NCI-H345 treated with DMSO at 0.1 percent for 48 hours (cell line): Measurements from ENCODE around the gene NCBP3.
"Not testable (repeated sequence)": the region's sequence is repeated elsewhere in the genome, so short reads cannot be mapped to it uniquely, and the experiment has no call there.

Experiments used
- DNase-seq: peaks from one replicate; lab custom pipeline; 2025; ENCODE audit not compliant: unreplicated experiment; lab: John Stamatoyannopoulos, UW

The NCBP3 gene

DNA sequence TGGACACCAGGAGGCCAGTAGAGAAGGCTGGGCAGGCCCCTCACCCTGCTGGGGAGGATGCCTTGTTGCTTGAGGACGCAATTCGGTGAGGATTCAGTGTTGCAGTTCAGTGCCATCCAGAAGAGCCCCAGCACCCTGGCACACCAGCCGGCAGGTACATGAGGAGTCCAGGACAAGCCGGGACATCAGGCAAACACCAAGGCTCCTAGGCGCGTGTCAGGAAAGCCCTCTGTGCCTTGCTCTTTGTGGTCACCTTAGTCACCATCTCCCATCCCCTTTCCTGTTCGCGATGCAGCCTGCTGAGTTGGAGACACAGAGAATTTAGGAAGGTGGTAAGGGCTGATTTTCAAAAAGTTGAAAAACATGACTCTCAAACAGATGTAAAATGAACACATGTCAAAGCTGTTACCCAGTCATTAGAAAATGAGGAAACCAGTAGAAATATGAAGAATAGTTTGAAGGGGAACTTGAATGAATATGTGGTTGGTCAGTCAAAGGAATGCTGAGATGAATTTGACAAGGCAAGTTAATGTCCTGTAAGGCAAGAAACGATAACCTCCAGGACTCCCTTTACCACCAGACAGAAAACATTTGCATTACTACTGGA is 2.3 kb upstream of the NCBP3 start:
- DNase-seq: no peak

DNA sequence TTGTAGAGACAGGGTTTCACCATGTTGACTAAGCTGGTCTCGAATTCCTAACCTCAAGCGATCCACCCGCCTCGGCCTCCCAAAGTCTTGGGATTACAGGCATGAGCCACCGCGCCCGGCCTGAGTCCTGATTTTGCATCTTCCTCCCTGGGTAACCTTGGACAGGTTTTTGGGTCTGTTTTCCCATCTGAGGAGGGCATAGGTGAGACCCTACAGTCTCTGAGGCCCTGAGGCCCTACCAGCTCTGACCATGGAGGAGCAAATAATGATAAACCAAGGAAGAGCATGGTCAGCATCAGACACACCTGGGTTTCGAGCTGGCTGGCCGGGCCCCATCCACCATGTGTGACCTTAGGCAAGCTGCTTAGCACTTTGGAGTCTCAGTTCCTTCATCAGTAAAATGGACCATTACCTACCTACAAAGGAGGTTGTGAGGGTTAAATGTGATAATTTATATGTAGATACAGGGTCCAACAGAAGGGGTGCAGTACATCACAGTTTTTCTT is 1.2 kb upstream of the NCBP3 start:
- DNase-seq: no peak

DNA sequence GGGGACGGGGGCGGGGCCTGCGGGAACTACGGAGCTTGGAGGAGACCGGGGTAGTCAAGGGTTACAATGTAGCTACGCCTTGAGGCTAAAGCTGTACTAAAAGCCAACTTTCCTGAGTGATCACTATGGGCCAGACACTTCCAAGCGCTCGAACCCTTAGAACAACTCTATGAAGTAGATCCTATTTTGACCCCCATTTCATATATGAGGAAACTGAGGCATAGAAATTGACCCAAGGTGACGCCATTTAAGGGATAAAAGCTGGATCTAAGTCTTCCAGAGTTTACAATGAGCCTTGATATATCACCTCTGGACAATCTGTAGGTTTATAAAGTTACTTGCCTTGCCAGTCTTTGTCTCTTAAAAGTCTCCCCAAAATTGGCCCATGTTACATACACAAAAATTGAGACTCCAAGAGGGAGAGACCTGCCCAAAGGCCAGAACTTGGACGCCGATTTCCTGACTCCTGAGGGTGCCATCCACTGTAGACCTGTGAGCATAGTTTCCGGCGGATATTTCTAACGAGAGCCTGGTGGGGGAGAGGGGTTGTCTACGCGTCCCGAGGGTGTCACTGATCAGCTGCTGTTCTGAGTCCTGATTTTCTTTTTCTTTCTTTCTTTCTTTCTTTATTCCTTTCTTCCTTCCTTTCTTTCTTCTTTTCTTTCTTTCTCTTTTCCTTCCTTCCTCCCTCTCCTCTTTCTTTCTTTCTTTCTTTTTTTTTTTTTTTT is 555 bp upstream of the NCBP3 start:
- no peak for DNase-seq

DNA sequence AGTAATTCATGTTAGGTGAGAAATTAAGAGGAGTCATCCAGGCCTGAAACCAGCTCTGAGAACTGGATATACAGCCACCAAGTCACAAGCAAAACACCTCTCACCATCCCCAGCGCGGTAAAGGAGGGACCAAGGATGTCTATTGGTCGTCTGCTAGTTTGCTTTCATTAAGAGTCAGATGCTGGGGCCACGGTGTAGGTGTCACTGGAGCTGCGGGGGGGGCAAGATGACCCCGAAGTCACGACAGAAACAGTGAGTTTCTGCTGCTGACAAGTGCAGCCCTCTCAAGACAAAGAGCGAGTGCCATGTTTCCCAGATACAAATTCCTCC is 790 bp downstream of the NCBP3 start:
- no peak for DNase-seq

DNA sequence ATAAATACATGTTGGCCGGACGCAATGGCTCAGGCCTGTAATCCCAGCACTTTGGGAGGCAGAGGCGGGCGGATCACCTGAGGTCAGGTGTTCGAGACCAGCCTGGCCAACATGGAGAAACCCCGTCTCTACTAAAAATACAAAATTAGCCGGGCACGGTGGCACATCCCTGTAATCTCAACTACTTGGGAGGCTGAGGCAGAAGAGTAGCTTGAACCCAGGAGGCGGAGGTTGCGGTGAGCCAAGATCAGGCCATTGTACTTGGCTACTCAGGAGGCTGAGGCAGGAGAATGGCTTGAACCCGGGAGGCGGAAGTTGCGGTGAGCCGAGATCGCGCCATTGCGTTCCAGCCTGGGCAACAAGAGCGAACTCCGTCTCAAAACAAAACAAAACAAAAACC is 1.5 kb downstream of the NCBP3 start:
- not testable (repeated sequence) for DNase-seq

DNA sequence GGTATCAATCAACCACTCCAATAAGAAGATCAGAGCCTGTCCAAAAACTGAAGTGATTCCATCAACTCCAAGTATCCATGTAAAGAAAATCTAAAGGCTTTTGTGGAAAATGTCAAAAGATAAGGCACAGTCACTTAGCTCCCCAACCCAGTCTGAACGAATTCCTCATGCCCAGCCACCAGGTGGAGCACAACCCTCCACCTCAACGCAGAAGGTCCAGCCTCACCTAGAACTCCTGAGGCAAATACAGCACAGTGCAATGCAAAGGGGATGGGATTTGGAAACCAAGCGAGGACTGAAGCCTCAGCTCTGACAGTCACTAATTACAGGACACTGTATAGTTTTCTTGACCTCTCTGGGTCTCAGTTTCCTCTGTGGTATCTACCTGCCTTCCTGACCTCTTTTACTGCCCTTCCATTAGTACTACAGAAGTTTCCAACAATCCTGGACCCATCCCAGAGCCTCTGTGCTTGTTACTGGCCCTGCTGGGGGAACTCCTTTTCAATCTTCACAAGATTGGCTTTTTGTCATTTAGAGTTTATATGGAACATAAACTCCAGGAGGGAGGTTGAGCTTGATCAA is 2.0 kb downstream of the NCBP3 start:
- DNase-seq: no peak

DNA sequence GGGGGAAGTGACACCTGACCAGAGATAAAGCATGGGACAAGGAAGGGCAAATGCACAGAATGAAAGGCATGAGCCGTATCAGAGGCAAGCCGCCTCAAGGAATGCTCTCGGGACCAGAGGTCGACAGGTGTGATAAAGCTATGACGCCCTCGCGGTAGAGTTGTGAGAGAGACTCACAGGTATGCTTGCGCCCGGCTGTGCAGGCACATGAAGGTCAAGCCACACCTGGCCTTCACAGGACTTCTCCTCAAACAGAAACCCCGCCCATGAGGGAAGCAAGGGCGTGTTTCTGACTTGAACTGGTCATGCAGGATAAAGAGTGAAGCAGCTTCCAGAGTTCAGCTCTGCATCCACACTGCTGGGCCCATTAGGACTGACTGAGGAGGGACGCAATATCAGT is 7.8 kb downstream of the NCBP3 start:
- DNase-seq: no peak

DNA sequence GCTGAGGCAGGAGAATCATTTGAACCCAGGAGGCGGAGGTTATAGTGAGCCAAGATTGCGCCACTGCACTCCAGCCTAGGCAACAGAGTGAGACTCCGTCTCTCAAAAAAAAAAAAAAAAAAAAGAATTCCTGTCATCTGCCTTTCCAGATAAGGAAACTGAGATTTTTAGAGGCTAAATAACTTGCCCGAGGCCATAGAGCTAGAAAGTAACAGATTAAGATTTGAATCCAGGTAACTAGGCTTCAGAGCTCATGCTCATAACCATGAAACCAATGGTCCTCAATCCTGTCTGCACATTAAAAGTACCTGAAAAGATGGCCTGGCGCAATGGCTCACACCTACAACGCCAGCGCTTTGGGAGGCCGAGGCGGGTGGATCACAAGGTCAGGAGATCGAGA is 9.5 kb downstream of the NCBP3 start:
- DNase-seq: no peak

DNA sequence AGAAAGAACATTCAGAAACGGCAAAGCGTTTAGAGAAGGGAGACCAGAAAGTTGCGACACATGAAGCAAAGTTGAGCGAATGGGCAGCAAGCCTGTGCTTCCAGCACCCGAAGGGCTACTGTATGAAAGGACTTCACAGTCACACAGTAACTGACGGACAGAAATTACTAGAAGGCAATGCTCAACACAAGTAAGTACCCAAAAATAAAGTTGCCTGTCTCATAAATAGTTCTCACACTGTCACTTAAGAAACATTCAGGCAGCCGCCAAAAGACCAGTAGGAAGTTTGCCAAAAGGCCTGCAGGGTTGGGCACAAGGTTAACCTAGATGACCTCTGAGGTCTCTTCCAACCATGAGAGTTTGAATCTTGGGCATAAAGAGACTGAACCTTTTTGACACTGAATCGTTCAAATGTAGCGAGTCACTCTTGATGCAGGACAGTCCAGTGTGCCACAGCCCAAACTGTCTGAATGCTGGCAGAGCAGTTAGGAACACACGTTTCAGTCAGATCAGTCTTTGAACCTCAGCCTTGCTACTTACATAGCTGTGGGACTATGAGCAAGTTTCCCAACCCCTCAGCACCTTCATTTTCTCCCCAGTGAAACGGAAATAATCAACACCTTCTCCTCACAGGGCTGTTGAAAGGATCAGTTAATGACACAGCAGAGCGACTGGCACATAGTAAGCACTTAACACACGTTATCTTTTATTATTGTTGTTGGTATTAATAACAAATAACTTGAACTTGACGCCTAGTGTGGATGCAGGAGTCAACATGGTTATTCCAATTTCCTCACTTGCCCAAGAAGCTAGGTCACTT is 10.4 kb downstream of the NCBP3 start:
- no peak for DNase-seq

DNA sequence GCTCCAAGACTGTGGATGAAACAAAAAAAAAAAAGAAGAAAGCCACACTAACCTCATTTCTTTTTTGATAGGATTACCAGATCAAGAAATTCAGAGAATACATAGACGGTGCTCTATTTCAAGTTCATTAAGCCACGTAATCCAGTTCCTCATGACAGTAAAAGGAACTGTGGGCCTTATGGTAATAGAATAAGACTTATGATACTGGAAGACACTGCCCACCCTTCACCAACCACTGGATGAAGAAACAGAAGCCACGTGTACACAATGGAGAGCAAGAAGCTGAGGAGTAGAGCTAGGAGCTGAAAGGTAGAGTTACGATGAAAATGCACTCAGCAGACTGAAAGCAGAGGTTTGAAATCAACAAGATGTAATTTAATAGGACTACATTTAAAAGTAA is 11.2 kb downstream of the NCBP3 start:
- no peak for DNase-seq

DNA sequence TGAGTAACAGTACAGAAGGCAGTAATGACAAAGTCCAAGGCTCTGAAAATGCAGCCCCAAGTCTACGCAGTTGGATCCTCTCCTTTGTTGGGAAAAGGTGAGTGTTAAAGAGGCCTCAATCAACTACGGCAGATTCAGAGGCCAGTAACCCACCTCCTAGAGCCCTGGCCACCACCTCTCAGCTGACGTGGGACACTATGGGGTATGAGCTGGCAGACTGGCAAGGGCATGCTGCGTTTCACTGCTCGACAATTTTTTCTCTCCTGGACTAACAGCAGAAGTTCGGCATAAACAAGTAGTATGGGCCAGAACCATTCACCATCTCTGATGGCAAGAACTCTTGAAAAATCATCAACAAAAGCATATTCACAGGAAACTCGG is 17.2 kb downstream of the NCBP3 start:
- DNase-seq: no peak

DNA sequence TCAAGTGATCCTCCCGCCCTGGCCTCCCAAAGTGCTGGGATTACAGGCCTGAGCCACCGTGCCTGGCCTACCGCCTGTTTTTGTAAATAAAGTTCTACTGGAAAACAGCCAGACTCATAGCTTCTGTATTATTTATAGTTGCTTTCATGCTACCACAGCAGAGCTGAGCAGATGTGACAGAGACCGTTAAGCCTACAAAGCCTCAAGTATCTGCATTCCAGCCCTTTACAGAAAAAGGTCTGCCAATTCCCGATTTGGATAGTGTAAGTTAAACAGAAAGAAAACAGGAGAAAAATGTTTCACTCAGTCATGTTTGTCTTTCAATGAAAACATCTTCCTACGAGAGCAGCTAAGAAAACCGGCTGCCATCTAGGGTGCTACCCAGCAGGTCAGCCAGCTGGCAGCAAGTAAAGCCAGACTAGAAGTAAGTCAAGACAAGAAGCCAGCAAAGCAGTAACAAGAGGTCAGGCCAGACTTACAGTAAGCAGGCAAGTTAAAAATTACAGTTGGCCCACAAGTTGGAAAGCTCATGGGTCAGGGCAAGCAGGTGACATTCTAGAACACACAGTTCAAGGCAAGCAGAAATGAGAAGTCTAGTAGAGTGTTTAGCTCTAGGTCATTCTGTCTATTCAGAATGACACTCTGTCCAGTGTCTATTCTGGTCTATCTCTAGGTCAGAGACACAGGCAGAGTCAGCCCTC is 17.7 kb downstream of the NCBP3 start:
- no peak for DNase-seq

DNA sequence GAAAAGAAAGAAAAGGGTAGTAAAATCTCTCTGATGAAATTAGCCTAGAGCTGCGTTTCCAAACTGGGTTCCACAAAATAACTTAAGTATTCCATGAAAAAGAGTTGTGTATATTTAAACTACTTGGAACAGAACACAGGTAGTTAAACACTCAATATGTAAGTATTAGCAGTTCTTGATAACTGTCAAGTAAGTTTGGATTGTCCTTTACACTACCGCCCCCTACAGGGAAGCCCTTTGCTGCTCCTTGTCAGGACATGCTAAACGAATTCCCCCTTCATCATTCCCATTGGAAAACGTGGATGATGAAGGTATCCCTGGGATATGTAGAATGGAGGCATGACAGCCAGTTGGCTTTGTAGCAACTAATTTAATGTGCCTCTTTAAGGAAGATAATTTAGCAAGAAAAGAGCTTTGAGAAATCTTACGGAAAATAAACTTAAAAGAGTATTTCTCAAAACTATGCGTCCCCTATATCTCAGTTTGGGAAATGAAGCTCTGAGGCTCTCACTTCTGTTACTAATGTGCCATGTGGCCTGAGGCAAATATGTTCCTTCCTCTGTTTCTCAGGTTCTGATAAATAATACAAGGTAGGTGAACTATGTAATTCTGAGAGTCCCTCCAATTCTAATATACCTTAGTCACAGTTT is 18.8 kb downstream of the NCBP3 start:
- DNase-seq: no peak

DNA sequence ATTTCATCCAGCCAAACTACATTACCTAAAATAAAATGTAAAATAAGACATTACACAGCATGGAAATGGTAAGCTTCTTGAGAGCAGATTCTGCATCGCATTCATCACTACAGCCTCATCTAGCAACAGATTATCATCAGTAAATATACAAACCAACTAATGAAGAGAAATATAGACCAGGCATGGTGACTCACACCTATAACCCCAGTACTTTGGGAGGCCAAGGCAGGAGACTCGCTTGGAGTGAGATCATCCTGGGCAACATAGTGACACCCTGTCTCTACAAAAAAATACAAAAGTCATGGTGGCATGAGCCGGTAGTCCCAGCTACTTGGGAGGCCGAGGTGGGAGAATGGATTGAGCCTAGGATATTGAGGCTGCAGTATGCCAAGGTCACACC is 19.9 kb downstream of the NCBP3 start:
- DNase-seq: no peak

DNA sequence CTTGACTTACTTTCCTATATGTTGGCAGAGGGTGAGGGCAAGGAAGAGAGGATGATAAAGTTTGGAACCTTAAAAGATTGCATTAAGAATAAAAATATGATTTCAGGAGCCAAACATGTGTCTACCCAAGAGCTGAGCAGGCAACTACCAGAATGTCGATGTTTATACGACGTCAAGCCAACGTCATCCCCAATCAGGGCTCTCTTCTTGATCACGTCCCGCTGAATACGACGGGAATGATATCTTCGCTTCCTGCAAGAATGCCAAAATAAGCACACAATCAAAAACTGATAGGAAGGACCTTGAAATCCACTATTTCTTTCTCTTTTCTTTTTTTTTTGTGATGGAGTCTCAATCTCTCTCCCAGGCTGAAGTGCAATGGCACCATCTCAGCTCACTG is 24.9 kb downstream of the NCBP3 start:
- no peak for DNase-seq

DNA sequence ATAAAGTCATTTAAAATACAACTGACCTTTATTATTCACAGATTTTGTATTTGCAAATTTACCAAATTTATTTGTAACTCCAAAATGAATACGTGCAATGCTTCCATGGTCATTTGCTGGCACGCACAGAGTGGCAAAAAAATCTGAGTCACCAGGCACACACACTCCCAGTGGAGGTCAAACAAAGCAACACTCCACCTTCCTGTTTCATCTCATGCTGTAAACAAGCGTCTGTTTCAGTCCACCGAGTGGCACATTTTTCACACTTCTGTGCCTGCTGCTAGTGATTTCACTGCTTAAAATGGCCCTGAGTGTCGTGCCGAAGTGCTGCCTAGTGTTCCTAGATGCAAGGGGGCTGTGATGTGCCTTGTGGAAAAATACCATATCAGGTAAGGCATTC is 27.3 kb downstream of the NCBP3 start:
- no peak for DNase-seq

DNA sequence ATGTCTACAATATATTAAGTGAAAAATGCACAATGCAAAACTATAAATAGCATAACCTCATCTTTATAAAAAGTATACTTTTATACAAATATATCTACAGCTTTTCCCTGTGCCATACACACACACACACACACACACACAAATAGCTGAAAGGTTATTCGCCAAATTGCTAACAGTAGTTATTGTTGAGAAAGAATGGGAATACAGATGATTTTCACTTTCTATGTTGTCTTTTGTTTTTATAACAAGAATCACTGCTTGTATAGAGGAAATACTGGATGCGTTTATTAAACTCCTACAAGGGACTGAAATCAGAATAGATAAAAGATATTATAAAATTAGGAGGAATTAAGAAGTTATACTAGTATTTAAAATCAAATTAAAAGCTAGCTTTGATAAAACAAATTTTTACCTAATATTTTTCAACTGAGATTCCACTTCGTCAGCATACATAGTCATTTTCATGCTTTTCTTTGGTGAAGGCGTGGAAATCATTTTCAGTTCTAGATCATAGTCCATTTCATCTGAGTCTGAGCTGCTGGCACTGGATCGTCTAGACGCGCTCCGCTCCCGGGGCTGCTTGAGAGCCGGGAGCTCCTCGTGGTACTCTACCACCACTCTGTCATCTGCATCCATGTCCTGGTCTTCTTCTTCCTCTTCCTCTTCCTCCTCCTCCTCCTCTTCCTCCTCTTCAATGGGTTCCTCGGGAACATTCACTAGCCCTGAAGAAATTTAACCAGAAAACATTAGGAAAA is 28.0 kb downstream of the NCBP3 start:
- DNase-seq: no peak

DNA sequence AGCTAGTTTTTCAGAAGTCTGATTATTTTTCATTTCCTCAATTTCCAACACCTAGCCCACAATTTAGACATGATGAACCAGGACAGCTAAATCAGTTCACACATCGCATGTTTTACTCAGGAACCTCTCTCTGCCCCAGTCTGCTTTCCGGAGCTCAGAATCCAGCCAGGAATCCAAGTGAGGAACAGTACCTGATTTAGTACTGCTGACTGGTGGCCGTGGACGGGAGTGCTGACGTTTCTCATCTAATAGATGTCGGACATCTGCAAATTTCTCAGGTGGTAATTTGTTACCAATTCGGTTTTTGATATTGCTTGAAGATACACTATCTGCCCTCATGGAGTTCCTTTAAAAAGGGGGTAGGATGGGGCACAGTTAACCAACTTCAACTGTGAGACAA is 30.1 kb downstream of the NCBP3 start:
- no peak for DNase-seq

DNA sequence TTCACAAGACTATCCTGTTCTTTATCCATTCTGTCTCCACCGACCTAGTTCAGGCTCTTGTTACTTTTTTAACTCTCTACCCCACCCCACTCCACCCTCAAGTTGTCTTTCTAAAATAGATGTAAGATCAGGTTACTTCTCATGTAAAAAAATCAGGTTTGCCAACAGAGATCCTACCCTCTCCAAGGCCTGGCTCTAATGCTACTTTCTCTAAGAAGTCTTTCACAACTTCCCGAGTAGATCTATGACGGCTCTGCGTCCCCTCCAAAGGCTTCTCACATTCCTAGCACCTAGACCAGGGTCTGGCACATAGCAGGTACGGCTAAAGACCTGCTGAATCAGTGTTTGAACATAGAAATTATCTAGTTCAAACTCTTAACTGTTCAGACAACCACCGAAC is 30.9 kb downstream of the NCBP3 start:
- DNase-seq: no peak

DNA sequence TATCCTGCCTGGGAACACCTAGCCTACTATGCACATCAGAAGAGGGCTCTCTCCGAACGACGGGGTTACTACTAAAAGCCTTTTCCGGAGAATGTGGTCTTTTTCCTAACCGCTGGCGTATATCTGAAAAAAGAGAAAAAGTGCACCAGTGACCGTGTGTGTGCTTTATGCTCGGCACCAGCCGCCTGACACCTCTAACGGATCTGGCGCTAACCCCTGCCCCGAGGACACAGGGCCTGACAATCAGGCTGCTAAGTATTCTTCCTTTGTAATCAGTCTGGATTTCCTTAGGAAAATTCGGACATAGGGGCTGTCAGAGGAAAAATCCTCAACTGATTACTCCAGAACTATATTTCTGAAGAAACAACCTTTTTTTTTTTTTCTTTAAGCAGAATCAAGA is 31.7 kb downstream of the NCBP3 start:
- DNase-seq: no peak
